SK-N-DZ (cell line): Measurements from ENCODE around the gene RETREG2.
A peak's percentile ranks its signal among the peaks of the same experiment; 100 is the strongest.

Experiments used
- DNase-seq: peaks from one replicate; pipeline ENCODE4 v3.0.0-alpha.2; 2015; ENCODE audit warnings: low spot score

RETREG2 gene

GRCh38 chr2:219214141-219214540, 36.1 kb downstream of the RETREG2 start:
- no peak for DNase-seq

- DNase-seq: no peak
Observed at GRCh38 chr2:219214786-219215185, 36.7 kb downstream of the RETREG2 start.

GRCh38 chr2:219215871-219216534, 37.9 kb downstream of the RETREG2 start:
- DNase-seq: no peak

- DNase-seq: no peak
Observed at GRCh38 chr2:219216535-219216915, 38.5 kb downstream of the RETREG2 start.

- no peak for DNase-seq
Observed at GRCh38 chr2:219218217-219218731, 40.2 kb downstream of the RETREG2 start.

GRCh38 chr2:219218732-219219701, 40.9 kb downstream of the RETREG2 start, which contains the start of gene ABCB6:
Gene ABCB6 (minus strand): TSS chr2:219218958. CDS start chr2:219218673, 285 bp downstream.
- DNase-seq: peak; percentile 96

GRCh38 chr2:219219784-219220532, 41.9 kb downstream of the RETREG2 start:
- DNase-seq: no peak

- DNase-seq: no peak
Observed at GRCh38 chr2:219220652-219221402, 42.8 kb downstream of the RETREG2 start.

- no peak for DNase-seq
Observed at GRCh38 chr2:219221957-219222518, 44.0 kb downstream of the RETREG2 start.

GRCh38 chr2:219223831-219224610, 45.9 kb downstream of the RETREG2 start:
- DNase-seq: no peak

GRCh38 chr2:219225350-219225749, 47.3 kb downstream of the RETREG2 start:
- DNase-seq: no peak

GRCh38 chr2:219228041-219228910, 50.2 kb downstream of the RETREG2 start:
- DNase-seq: no peak

- no peak for DNase-seq
Observed at GRCh38 chr2:219228911-219229304, 50.8 kb downstream of the RETREG2 start.

- peak; percentile 99 for DNase-seq
Observed at GRCh38 chr2:219229305-219230058, 51.4 kb downstream of the RETREG2 start, which contains the start of the genes ANKZF1 and ATG9A. Gene ANKZF1 (plus strand): TSS chr2:219229806. CDS start chr2:219230258, 452 bp downstream. Gene ATG9A (minus strand): TSS chr2:219229636. CDS start chr2:219228024, 1,612 bp downstream.

GRCh38 chr2:219230059-219230540, 52.0 kb downstream of the RETREG2 start:
- no peak for DNase-seq

- DNase-seq: no peak
Observed at GRCh38 chr2:219234331-219234730, 56.3 kb downstream of the RETREG2 start.
